Esophagus muscularis mucosa (tissue), 4 donors: ENCODE measurements around the gene C1orf105.

Experiments
- EP300 ChIP-seq: sonication (generic); formaldehyde crosslinking; IDR thresholded peaks from one replicate; pipeline ENCODE4 v1.6.1; 2017; ENCODE audit warnings: antibody characterized with exemption
- POLR2A ChIP-seq: fragments of 450-650 bp; IDR thresholded peaks from one replicate; pipeline ENCODE4 v1.6.1; 2017; ENCODE audit warnings: antibody characterized with exemption, moderate library complexity, mild to moderate bottlenecking, low read depth
- TF ChIP-seq, protein P1 (sequence below), 3 experiments: fragments of 200-600 bp in 2 of 3; fragments of 450-650 bp in 1 of 3; sonication (generic) in 2 of 3; IDR thresholded peaks; one replicate each; pipeline ENCODE4 v1.5.1; 2017 to 2019; ENCODE audit warnings: antibody characterized with exemption in 3 of 3, mild to moderate bottlenecking in 2 of 3, moderate library complexity in 1 of 3

GRCh38 chr1:172427191-172427590 is 6.7 kb downstream of the C1orf105 start:
- TF ChIP-seq, protein P1, sequence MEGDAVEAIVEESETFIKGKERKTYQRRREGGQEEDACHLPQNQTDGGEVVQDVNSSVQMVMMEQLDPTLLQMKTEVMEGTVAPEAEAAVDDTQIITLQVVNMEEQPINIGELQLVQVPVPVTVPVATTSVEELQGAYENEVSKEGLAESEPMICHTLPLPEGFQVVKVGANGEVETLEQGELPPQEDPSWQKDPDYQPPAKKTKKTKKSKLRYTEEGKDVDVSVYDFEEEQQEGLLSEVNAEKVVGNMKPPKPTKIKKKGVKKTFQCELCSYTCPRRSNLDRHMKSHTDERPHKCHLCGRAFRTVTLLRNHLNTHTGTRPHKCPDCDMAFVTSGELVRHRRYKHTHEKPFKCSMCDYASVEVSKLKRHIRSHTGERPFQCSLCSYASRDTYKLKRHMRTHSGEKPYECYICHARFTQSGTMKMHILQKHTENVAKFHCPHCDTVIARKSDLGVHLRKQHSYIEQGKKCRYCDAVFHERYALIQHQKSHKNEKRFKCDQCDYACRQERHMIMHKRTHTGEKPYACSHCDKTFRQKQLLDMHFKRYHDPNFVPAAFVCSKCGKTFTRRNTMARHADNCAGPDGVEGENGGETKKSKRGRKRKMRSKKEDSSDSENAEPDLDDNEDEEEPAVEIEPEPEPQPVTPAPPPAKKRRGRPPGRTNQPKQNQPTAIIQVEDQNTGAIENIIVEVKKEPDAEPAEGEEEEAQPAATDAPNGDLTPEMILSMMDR (IDR thresholded peaks at IDR 0.05), result no peak
- TF ChIP-seq EP300, result no peak
- TF ChIP-seq POLR2A, result no peak
